B cell (primary cell): ENCODE measurements around the gene ERCC8. TPM values are rescaled to one million over a fixed set of nuclear protein-coding genes. Genes with fewer than 3 reads are reported as not detected.

Source experiments
- ATAC-seq: fragments of 200-7000 bp; cut with Tn5 transposase; one replicate; pipeline ENCODE4 v1.10.0; 2021; ENCODE audit warnings: low read depth, mild to moderate bottlenecking, moderate number of reproducible peaks, moderate library complexity
- CTCF ChIA-PET: fragments of 350-600 bp; sonication (Branson Sonifier 250); formaldehyde crosslinking; loops from one replicate; lab custom pipeline; 2021; ENCODE audit warnings: antibody characterized with exemption, inconsistent platforms; lab: Charles Lee
- POLR2A ChIA-PET: fragments of 350-600 bp; sonication (Branson Sonifier 250); formaldehyde crosslinking; loops from one replicate; lab custom pipeline; 2021; ENCODE audit warnings: antibody characterized with exemption; lab: Charles Lee
- DNase-seq: peaks from one replicate; pipeline ENCODE4 v3.0.0; 2013
- H2AFZ ChIP-seq: 2 replicates; pipeline ENCODE4 v1.6.1; 2012; ENCODE audit warnings: mild to moderate bottlenecking, low read depth, low read length; ENCODE audit not compliant: insufficient read depth, poor library complexity, severe bottlenecking
- H3K27ac ChIP-seq, 2 donors: 1 replicate in 1 of 2; 2 replicates in 1 of 2; pipeline ENCODE4 v1.5.1; 2012 to 2013; ENCODE audit warnings: low read length in 2 of 2, mild to moderate bottlenecking in 2 of 2, moderate library complexity in 1 of 2
- H3K27me3 ChIP-seq, 4 experiments: fragments of 200-600 bp in 1 of 4; sonication (generic) in 1 of 4; replicated peaks in 1 of 4; 1 replicate in 2 of 4; 2 replicates in 2 of 4; pipeline versions ENCODE4 v1.6.1 to v1.7.0; 2013 to 2016; ENCODE audit warnings: low read length in 3 of 4, mild to moderate bottlenecking in 2 of 4, mixed read lengths in 1 of 4, moderate library complexity in 1 of 4; ENCODE audit not compliant: insufficient read depth in 4 of 4, control insufficient read depth in 3 of 4; ENCODE audit errors: control extremely low read depth in 1 of 4
- H3K36me3 ChIP-seq, 2 experiments: replicated peaks in 1 of 2; 1 replicate in 1 of 2; 2 replicates in 1 of 2; pipeline versions ENCODE4 v1.6.1 to v1.7.1; 2013; ENCODE audit warnings: low read length in 1 of 2; ENCODE audit not compliant: insufficient read depth in 2 of 2, control insufficient read depth in 1 of 2; ENCODE audit errors: control extremely low read depth in 1 of 2, extremely low read depth in 1 of 2
- H3K4me1 ChIP-seq, 2 donors: fragments of 200-600 bp in 1 of 2; sonication (generic) in 1 of 2; 1 replicate in 1 of 2; 2 replicates in 1 of 2; pipeline versions ENCODE4 v1.5.1 to v1.6.1; 2013 to 2017; ENCODE audit warnings: low read length in 2 of 2; ENCODE audit not compliant: control insufficient read depth in 2 of 2, insufficient read depth in 2 of 2
- H3K4me2 ChIP-seq: replicated peaks from 2 replicates; pipeline ENCODE3; 2012; ENCODE audit warnings: mild to moderate bottlenecking, low read depth, low read length; ENCODE audit not compliant: poor library complexity, severe bottlenecking
- H3K4me3 ChIP-seq, 5 experiments: fragments of 200-600 bp in 1 of 5; sonication (generic) in 1 of 5; 1 replicate in 3 of 5; 2 replicates in 2 of 5; pipeline versions ENCODE4 v1.5.1 to v1.7.0; 2011 to 2016; ENCODE audit warnings: low read length in 4 of 5, mild to moderate bottlenecking in 4 of 5, low read depth in 2 of 5, control low read depth in 1 of 5, moderate library complexity in 1 of 5; ENCODE audit not compliant: insufficient read depth in 1 of 5; ENCODE audit errors: control extremely low read depth in 1 of 5, extremely low read depth in 1 of 5
- H3K79me2 ChIP-seq: fragments of 200-600 bp; sonication (generic); one replicate; pipeline ENCODE4 v1.6.0; 2016; ENCODE audit warnings: low read length; ENCODE audit not compliant: control insufficient read depth, insufficient read depth
- H3K9ac ChIP-seq: fragments of 200-600 bp; sonication (generic); 2 replicates; pipeline ENCODE4 v1.6.1; 2017; ENCODE audit warnings: mild to moderate bottlenecking, low read length, moderate library complexity
- H3K9me3 ChIP-seq, 3 donors: one replicate each; pipeline versions ENCODE4 v1.6.1 to v1.7.1; 2013; ENCODE audit warnings: low read length in 2 of 3; ENCODE audit not compliant: control insufficient read depth in 2 of 3, insufficient read depth in 1 of 3; ENCODE audit errors: control extremely low read depth in 1 of 3
- H4K20me1 ChIP-seq: 2 replicates; pipeline ENCODE4 v1.6.0; 2012; ENCODE audit warnings: mild to moderate bottlenecking, low read length; ENCODE audit not compliant: insufficient read depth, control insufficient read depth, poor library complexity, severe bottlenecking
- H3K27ac Mint-ChIP-seq: one replicate; pipeline ENCODE4 v1.8.0; 2021; ENCODE audit warnings: mixed read lengths
- H3K27me3 Mint-ChIP-seq: one replicate; pipeline ENCODE4 v1.8.0; 2021; ENCODE audit warnings: mixed read lengths
- H3K4me1 Mint-ChIP-seq: one replicate; pipeline ENCODE4 v1.8.0; 2021; ENCODE audit warnings: mixed read lengths
- H3K4me3 Mint-ChIP-seq: one replicate; pipeline ENCODE4 v1.8.0; 2021; ENCODE audit warnings: mixed read lengths
- H3K9me3 Mint-ChIP-seq: one replicate; pipeline ENCODE4 v1.8.0; 2022; ENCODE audit warnings: mixed read lengths; ENCODE audit not compliant: insufficient read depth
- EZH2 ChIP-seq: IDR thresholded peaks from 2 replicates; pipeline ENCODE4 v1.6.1; 2012; ENCODE audit warnings: borderline replicate concordance, low read depth, mild to moderate bottlenecking, moderate library complexity, low read length; ENCODE audit not compliant: insufficient read depth, poor library complexity, severe bottlenecking
- whole genome bisulfite sequencing: methylation state at CpG from one replicate; pipeline ENCODE4 v1.1.5; 2013; ENCODE audit warnings: missing lambda C conversion rate; ENCODE audit not compliant: insufficient coverage; 5-methylcytosine and 5-hydroxymethylcytosine counted together
- intact Hi-C: fragments of 100-400 bp; cut with micrococcal nuclease; formaldehyde crosslinking; loops from one replicate; pipeline ENCODE4 v1.10.0; 2022
- polyA plus RNA-seq: library from polyadenylated mRNA; depleted of rRNA; stranded (reverse); fragments of >200 nt; gene quantifications from 2 replicates; pipeline ENCODE4 v1.2.3, GENCODE V29; 2012
- total RNA-seq, 2 donors: library from RNA; stranded (reverse); fragments of 120-200 nt in 1 of 2; gene quantifications; 1 replicate in 1 of 2; 2 replicates in 1 of 2; pipeline versions ENCODE4 v1.2.3 to v1.2.4, GENCODE V29; 2013 to 2022
- TF ChIP-seq, protein P1 (sequence below): fragments of 200-600 bp; IDR thresholded peaks from one replicate; pipeline ENCODE4 v1.8.0; 2022; ENCODE audit warnings: antibody characterized with exemption, mild to moderate bottlenecking

Gene ERCC8
- total and polyA plus RNA-seq, 2 donors (not counting 1 experiment from before 2014, with no cell fraction given), result 6.8 to 9.2 TPM

DNA sequence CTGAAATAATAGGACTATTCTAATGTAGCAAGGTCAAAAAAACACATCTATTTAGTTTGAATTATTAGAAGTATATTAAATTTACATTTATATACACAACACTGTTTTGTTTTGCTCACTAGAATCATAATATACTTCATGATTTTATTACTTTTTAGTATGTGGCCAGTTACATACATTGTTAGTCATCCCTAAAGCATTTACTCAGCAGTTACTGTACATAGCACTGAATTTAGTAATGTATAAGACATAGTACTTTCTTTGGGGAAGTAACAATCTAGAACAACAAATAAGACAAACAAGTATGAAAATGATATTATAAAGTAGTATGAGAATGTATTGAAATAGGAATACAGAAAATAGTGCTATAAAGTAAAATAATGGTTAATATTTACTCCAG is 28.2 kb downstream of the ERCC8 start:
- Histone ChIP-seq H3K9me3 (no peaks in the 10 kb centered on the region), H3K9ac (no peak overlapping the region), H3K4me1 (no peaks in the 10 kb centered on the region), H4K20me1 (no peaks in the 10 kb centered on the region), H3K27ac (no peak overlapping the region), H3K27me3 (no peaks in the 10 kb centered on the region), H3K79me2 (no peaks in the 10 kb centered on the region), H3K4me2 (no peak overlapping the region), H3K36me3 (peaks cover 4 to 5% of the 10 kb centered on the region in 2 experiments), H3K4me3 (no peak overlapping the region), H2AFZ (no peak overlapping the region)
- no peak overlapping the region for H3K27ac Mint-ChIP-seq
- CTCF ChIA-PET, result no interaction called here
- no peaks in the 10 kb centered on the region for H3K27me3 Mint-ChIP-seq
- H3K4me3 Mint-ChIP-seq, result no peak overlapping the region
- no peak for TF ChIP-seq EZH2
- TF ChIP-seq, protein P1, sequence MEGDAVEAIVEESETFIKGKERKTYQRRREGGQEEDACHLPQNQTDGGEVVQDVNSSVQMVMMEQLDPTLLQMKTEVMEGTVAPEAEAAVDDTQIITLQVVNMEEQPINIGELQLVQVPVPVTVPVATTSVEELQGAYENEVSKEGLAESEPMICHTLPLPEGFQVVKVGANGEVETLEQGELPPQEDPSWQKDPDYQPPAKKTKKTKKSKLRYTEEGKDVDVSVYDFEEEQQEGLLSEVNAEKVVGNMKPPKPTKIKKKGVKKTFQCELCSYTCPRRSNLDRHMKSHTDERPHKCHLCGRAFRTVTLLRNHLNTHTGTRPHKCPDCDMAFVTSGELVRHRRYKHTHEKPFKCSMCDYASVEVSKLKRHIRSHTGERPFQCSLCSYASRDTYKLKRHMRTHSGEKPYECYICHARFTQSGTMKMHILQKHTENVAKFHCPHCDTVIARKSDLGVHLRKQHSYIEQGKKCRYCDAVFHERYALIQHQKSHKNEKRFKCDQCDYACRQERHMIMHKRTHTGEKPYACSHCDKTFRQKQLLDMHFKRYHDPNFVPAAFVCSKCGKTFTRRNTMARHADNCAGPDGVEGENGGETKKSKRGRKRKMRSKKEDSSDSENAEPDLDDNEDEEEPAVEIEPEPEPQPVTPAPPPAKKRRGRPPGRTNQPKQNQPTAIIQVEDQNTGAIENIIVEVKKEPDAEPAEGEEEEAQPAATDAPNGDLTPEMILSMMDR, result no peak
- no peaks in the 10 kb centered on the region for H3K9me3 Mint-ChIP-seq
- intact Hi-C loops, result no loop called here
- ATAC-seq (no peak), DNase-seq (no peak)
- POLR2A ChIA-PET, result no interaction called here
- H3K4me1 Mint-ChIP-seq, result no peaks in the 10 kb centered on the region

DNA sequence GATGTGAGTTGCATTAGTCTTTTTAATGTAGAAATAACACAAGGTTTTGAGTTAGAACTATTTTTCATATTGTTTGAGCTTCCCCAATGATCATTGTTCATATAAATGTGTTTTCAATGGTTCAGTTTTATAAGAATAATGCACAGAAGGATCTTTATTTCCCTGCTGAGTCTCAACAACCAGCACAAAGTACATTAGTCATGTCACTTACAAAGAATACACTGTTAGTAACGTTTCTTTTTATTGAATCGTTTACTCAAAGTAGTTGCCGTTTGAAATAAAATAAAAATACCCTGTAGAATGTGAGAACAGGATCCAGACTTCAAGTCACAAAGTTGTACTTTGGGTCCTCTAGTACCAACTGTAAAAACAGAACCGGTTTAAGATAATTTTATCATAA is 41.5 kb downstream of the ERCC8 start:
- Histone ChIP-seq H3K9me3 (no peaks in the 10 kb centered on the region), H2AFZ (no peak overlapping the region), H3K4me2 (no peak overlapping the region), H3K27ac (no peak overlapping the region), H3K4me1 (no peaks in the 10 kb centered on the region), H3K36me3 (peaks cover 0 to 2% of the 10 kb centered on the region in 2 experiments), H3K27me3 (no peaks in the 10 kb centered on the region), H3K79me2 (no peaks in the 10 kb centered on the region), H3K9ac (no peak overlapping the region), H3K4me3 (no peak overlapping the region), H4K20me1 (no peaks in the 10 kb centered on the region)
- ChIA-PET POLR2A (no interaction called here), CTCF (no interaction called here)
- TF ChIP-seq, protein P1, result no peak
- TF ChIP-seq EZH2, result no peak
- DNase-seq (no peak), ATAC-seq (no peak)
- Mint-ChIP-seq H3K4me3 (no peak overlapping the region), H3K9me3 (no peaks in the 10 kb centered on the region), H3K4me1 (no peaks in the 10 kb centered on the region), H3K27ac (no peak overlapping the region), H3K27me3 (no peaks in the 10 kb centered on the region)
- WGBS, result no CpG with 5 or more reads among the region's 4 CpGs
- intact Hi-C loops, result no loop called here
